Body of pancreas (tissue), 4 donors: ENCODE results near the gene ERVFRD-1.

Source experiments
- CTCF ChIP-seq, 7 experiments: fragments of 450-650 bp in 4 of 7; fragments of 200-600 bp in 3 of 7; sonication (generic) in 3 of 7; IDR thresholded peaks; one replicate each; pipeline ENCODE4 v1.5.1; 2016 to 2019; ENCODE audit warnings: antibody characterized with exemption in 7 of 7
- POLR2A ChIP-seq, 3 donors: fragments of 450-650 bp; IDR thresholded peaks; one replicate each; pipeline ENCODE4 v1.6.1; 2016; ENCODE audit warnings: antibody characterized with exemption in 3 of 3, mild to moderate bottlenecking in 2 of 3

GRCh38 chr6:11111769-11112437 is 378 bp upstream of the ERVFRD-1 start:
- no peak for TF ChIP-seq CTCF (IDR thresholded peaks at IDR 0.05)
- no peak for TF ChIP-seq POLR2A (IDR thresholded peaks at IDR 0.05)
